Transverse colon (tissue), 4 donors: ENCODE measurements around the gene FGD5. TPM values are rescaled to one million over a fixed set of nuclear protein-coding genes. Genes with fewer than 3 reads are reported as not detected.

Source experiments
- DNase-seq: peaks from one replicate; pipeline ENCODE4 v3.0.0-alpha.2; 2019
- H3K27ac ChIP-seq, 4 donors: fragments of 200-600 bp; sonication (generic); 2 replicates each; pipeline ENCODE4 v1.5.1; 2016 to 2018; ENCODE audit warnings: inconsistent platforms in 4 of 4
- H3K27me3 ChIP-seq: fragments of 200-600 bp; sonication (generic); 2 replicates; pipeline ENCODE4 v1.5.1; 2017; ENCODE audit warnings: inconsistent platforms
- H3K36me3 ChIP-seq, 4 donors: fragments of 200-600 bp; sonication (generic); 2 replicates each; pipeline ENCODE4 v1.5.1; 2017 to 2019; ENCODE audit warnings: inconsistent platforms in 4 of 4
- H3K4me1 ChIP-seq, 4 donors: fragments of 200-600 bp; sonication (generic); 2 replicates each; pipeline ENCODE4 v1.5.1; 2017 to 2020; ENCODE audit warnings: inconsistent platforms in 4 of 4
- H3K4me3 ChIP-seq, 4 donors: fragments of 200-600 bp; sonication (generic); 1 replicate in 1 of 4; 2 replicates in 3 of 4; pipeline versions ENCODE4 v1.5.1 to v1.6.1; 2017 to 2019; ENCODE audit warnings: inconsistent platforms in 4 of 4
- H3K9me3 ChIP-seq, 2 donors: fragments of 200-600 bp; sonication (generic); 2 replicates each; pipeline ENCODE4 v1.5.1; 2017 to 2019; ENCODE audit warnings: inconsistent platforms in 2 of 2
- EP300 ChIP-seq: sonication (generic); formaldehyde crosslinking; IDR thresholded peaks from one replicate; pipeline ENCODE4 v1.6.1; 2017; ENCODE audit warnings: antibody characterized with exemption, low read depth
- POLR2A ChIP-seq: fragments of 450-650 bp; IDR thresholded peaks from one replicate; pipeline ENCODE4 v1.6.1; 2016; ENCODE audit warnings: antibody characterized with exemption, mild to moderate bottlenecking, moderate library complexity
- POLR2AphosphoS5 ChIP-seq, 3 donors: sonication (generic); formaldehyde crosslinking; IDR thresholded peaks; one replicate each; pipeline ENCODE4 v1.6.1; 2016; ENCODE audit warnings: antibody characterized with exemption in 3 of 3
- WGBS, 2 donors: methylation state at CpG; one replicate each; pipeline ENCODE4 v1.1.5; 2018; ENCODE audit warnings: low coverage in 1 of 2; 5-methylcytosine and 5-hydroxymethylcytosine counted together
- in situ Hi-C, 4 donors: fragments of 200-750 bp; cut with MboI; loops; one replicate each; pipeline versions ENCODE4 v1.15.0 to v1.15.1; 2017; ENCODE audit warnings: low sequenced_read_pairs in 3 of 4, low pct_ligation_motif_present in 1 of 4, low pct_unique_long_range_greater_than_20kb in 1 of 4
- intact Hi-C: fragments of 100-400 bp; cut with DNase I; formaldehyde crosslinking; loops from one replicate; pipeline ENCODE4 v1.15.1; 2023; ENCODE audit warnings: low total_unique reads
- total RNA-seq, 4 donors: library from RNA; depleted of rRNA; stranded (reverse); fragments of >200 nt; gene quantifications; one replicate each; pipeline ENCODE4 v1.1.0, GENCODE V29; 2016
- TF ChIP-seq, protein P1 (sequence below), 5 experiments: fragments of 200-600 bp in 3 of 5; fragments of 450-650 bp in 2 of 5; sonication (generic) in 3 of 5; IDR thresholded peaks; 1 replicate in 2 of 5; 2 replicates in 3 of 5; pipeline ENCODE4 v1.5.1; 2016 to 2017; ENCODE audit warnings: antibody characterized with exemption in 5 of 5, inconsistent platforms in 3 of 5, mild to moderate bottlenecking in 2 of 5, moderate library complexity in 1 of 5

The FGD5 gene
- total RNA-seq, 4 donors from 2014 or later, result 5.6 to 15.9 (median 10.2) TPM

DNA sequence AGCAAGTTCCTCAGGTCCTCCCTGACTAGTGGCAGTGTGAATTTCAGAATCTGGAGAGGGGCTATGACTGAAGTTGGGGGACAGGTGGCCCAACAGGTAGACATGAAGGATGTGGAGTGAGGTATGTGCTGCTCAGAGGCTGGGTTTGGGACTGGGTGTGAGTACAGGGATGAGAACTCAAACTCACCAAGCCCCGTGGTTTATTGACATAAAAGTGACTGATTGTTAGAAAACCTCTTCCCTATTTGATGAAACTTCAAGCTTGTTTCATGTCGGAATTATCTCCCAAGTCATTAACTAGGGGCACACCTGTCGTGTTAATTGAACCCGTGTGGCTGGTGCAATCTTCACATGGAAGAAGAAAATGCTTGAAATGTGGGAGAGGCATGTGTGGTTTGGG lies 27.1 kb downstream of the FGD5 start:
- no peaks in the 10 kb centered on the region for H3K9me3 ChIP-seq
- TF ChIP-seq POLR2A (no peak), POLR2AphosphoS5 (IDR thresholded peaks at IDR 0.05) (no peak), EP300 (no peak)
- TF ChIP-seq, protein P1, sequence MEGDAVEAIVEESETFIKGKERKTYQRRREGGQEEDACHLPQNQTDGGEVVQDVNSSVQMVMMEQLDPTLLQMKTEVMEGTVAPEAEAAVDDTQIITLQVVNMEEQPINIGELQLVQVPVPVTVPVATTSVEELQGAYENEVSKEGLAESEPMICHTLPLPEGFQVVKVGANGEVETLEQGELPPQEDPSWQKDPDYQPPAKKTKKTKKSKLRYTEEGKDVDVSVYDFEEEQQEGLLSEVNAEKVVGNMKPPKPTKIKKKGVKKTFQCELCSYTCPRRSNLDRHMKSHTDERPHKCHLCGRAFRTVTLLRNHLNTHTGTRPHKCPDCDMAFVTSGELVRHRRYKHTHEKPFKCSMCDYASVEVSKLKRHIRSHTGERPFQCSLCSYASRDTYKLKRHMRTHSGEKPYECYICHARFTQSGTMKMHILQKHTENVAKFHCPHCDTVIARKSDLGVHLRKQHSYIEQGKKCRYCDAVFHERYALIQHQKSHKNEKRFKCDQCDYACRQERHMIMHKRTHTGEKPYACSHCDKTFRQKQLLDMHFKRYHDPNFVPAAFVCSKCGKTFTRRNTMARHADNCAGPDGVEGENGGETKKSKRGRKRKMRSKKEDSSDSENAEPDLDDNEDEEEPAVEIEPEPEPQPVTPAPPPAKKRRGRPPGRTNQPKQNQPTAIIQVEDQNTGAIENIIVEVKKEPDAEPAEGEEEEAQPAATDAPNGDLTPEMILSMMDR (IDR thresholded peaks at IDR 0.05), result no peak
- H3K4me1 ChIP-seq, result peaks cover 7 to 29% (median 12%) of the 10 kb centered on the region in 4 donors
- no peak for DNase-seq
- H3K27me3 ChIP-seq, result no peaks in the 10 kb centered on the region
- 30% methylated on average over 4 of the region's 4 CpGs; no CpG with 5 or more reads in 1 of the 2 donors for WGBS, 2 donors
- no peak overlapping the region for H3K4me3 ChIP-seq
- H3K36me3 ChIP-seq, result no peaks in the 10 kb centered on the region
- intact Hi-C loops (no loop called here), in situ Hi-C loops (no loop called here)
- H3K27ac ChIP-seq, result no peak overlapping the region

DNA sequence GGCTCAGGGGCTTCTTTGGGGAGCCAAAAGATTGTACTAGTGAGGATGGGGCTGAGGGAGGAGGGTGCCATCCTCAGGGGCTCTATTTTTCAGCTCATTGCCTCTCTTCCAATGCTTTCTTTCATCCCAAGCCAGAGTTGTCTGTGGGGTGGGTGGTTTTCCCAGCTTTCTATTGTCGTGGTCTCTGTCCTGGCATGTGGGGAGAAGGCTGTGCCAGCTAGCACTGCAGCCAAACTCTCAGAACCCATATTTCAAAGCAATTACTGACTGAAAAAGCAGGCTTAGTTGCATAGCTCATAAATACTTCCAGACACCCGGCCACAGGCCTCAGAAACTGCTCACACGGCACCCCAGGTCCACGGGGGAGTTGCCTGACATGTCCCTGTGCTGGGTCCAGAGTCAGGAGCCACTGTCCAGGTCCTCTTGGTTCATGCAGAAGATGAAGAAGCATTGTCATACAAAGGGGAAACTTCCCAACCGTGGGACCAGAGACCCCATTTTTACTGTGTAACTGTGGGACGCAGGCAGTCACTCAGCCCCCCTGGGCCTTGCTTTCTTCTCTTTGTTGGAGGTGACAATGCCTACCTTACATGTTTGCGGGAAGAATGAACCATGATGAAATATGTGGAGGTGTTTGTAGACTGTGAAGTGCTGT lies 27.6 kb downstream of the FGD5 start:
- in situ Hi-C loops (no loop called here), intact Hi-C loops (no loop called here)
- Histone ChIP-seq H3K27ac (no peak overlapping the region), H3K36me3 (no peaks in the 10 kb centered on the region), H3K27me3 (no peaks in the 10 kb centered on the region), H3K4me3 (no peak overlapping the region), H3K9me3 (no peaks in the 10 kb centered on the region), H3K4me1 (peaks cover 7 to 29% (median 12%) of the 10 kb centered on the region in 4 donors)
- DNase-seq, result no peak
- 59% methylated on average over 7 of the region's 7 CpGs; no CpG with 5 or more reads in 1 of the 2 donors for WGBS, 2 donors
- TF ChIP-seq EP300 (no peak), POLR2A (no peak), POLR2AphosphoS5 (IDR thresholded peaks at IDR 0.05) (no peak)
- TF ChIP-seq, protein P1 (IDR thresholded peaks at IDR 0.05), result no peak

DNA sequence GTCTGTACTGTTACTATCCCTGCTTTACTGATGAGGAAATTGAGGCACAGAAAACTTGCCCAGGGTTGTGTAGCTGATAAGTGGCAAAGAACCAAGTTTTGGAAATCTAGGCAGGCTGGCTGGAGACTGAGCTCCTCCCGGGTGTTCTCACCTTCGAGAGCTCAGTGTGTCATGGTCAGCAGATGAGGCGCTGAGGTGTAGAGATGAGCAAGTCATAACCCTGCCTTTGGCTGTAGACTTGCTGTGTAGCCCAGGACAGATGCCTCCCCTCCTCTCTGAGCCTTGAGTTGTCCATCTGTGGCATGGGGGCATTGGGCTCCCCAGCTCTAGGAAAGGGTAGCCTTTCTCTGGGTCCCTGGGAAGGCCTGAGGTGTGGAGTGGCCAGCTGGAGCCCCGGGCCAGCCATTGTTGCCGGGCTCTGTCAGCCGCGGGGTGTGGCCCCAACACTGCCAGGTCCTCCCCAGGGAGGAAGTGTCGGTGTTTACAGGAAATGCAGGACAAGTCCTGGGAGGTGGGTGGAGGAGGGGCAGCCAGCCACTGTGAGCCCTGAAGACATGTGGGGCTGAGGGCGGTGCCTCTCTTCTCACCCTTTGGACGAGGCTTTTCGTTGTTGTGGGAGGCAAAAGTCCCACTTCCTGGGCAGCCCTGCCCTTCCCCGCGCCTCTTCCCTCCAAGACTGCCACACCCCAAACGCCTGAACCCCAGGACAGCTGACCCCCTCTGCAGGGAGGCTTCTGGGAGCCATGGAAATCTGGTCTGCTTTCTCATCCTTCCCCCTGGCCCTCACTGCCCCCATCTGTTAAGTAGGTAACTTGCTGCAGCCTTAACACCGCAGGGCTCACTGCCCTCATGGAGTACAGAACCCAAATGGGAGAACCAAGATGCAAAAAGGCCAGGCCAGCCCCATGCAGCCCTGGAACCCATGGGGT lies 29.1 kb downstream of the FGD5 start:
- H3K27me3 ChIP-seq, result no peaks in the 10 kb centered on the region
- peaks cover 7 to 29% (median 12%) of the 10 kb centered on the region in 4 donors for H3K4me1 ChIP-seq
- TF ChIP-seq EP300 (no peak), POLR2A (no peak), POLR2AphosphoS5 (IDR thresholded peaks at IDR 0.05) (peak in 1 of 3 donors; percentile 44)
- TF ChIP-seq, protein P1 (IDR thresholded peaks at IDR 0.05), result no peak
- in situ Hi-C loops (no loop called here), intact Hi-C loops (no loop called here)
- peak; percentile 78 for DNase-seq
- H3K27ac ChIP-seq, result peak overlapping the region; percentile 18 to 34 (median 24)
- no peaks in the 10 kb centered on the region for H3K9me3 ChIP-seq
- H3K4me3 ChIP-seq, result no peak overlapping the region
- no peaks in the 10 kb centered on the region for H3K36me3 ChIP-seq
- WGBS, 2 donors, result 34 to 100% methylated on average over 1 to 15 of the region's 15 CpGs

DNA sequence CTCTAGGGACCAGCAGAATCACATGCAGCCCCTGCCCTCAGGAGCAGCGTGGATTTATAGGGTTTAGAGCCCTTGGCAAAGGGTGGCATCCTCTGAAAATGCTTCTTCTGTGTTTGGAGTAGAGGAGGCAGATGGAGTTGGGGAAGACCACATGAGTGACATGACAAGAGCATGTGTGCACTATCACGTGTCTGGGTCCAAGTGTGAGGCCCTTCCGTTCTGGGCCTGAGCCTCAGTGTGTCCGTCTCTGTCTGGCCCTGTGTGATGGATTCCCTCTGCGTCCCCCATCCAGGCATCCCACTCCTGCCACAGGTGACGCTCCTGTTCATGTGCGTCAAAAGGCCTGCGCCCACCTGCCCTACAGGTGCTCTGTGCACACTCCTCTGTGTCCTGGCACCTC lies 30.1 kb downstream of the FGD5 start:
- Histone ChIP-seq H3K36me3 (no peaks in the 10 kb centered on the region), H3K4me3 (no peak overlapping the region), H3K27ac (no peak overlapping the region), H3K4me1 (peaks cover 7 to 29% (median 12%) of the 10 kb centered on the region in 4 donors), H3K9me3 (no peaks in the 10 kb centered on the region), H3K27me3 (no peaks in the 10 kb centered on the region)
- intact Hi-C loops (no loop called here), in situ Hi-C loops (no loop called here)
- no peak for DNase-seq
- TF ChIP-seq, protein P1 (IDR thresholded peaks at IDR 0.05), result no peak
- TF ChIP-seq POLR2A (no peak), EP300 (no peak), POLR2AphosphoS5 (IDR thresholded peaks at IDR 0.05) (no peak)
- 67 to 87% methylated on average over 3 to 8 of the region's 8 CpGs for WGBS, 2 donors
